Calu3 (cell line): ENCODE results near the gene HEATR5A. TPM values are rescaled to one million over a fixed set of nuclear protein-coding genes. Genes with fewer than 3 reads are reported as not detected.

Experiments
- BruUV-seq: library from RNA; stranded (reverse); fragments of 400-500 nt; replicated peaks from 2 replicates; lab custom pipeline; 2021; lab: Mats Ljungman, UMichigan
- CTCF ChIA-PET: fragments of 300-600 bp; sonication (Branson Sonifier 250); formaldehyde crosslinking; loops from one replicate; lab custom pipeline; 2022; ENCODE audit warnings: antibody characterized with exemption; lab: Charles Lee
- DNase-seq: peaks from one replicate; pipeline ENCODE4 v3.0.0; 2022
- H3K27ac Mint-ChIP-seq: one replicate; pipeline ENCODE4 v1.8.0; 2022; ENCODE audit warnings: mixed read lengths; ENCODE audit not compliant: unreplicated experiment
- H3K27me3 Mint-ChIP-seq: one replicate; pipeline ENCODE4 v1.8.0; 2022; ENCODE audit warnings: mixed read lengths; ENCODE audit not compliant: unreplicated experiment
- H3K36me3 Mint-ChIP-seq: one replicate; pipeline ENCODE4 v1.8.0; 2022; ENCODE audit warnings: mild to moderate bottlenecking, moderate library complexity, mixed read lengths; ENCODE audit not compliant: insufficient read depth, unreplicated experiment
- H3K4me1 Mint-ChIP-seq: one replicate; pipeline ENCODE4 v1.8.0; 2022; ENCODE audit warnings: mild to moderate bottlenecking, low read depth, mixed read lengths; ENCODE audit not compliant: unreplicated experiment
- H3K4me3 Mint-ChIP-seq: one replicate; pipeline ENCODE4 v1.8.0; 2022; ENCODE audit warnings: mild to moderate bottlenecking, low read depth, moderate library complexity, mixed read lengths; ENCODE audit not compliant: unreplicated experiment
- H3K9me3 Mint-ChIP-seq: one replicate; pipeline ENCODE4 v1.8.0; 2022; ENCODE audit warnings: low read depth, mixed read lengths; ENCODE audit not compliant: unreplicated experiment
- CTCF ChIP-seq: fragments of 200-600 bp; IDR thresholded peaks from one replicate; pipeline ENCODE4 v1.8.0; 2022; ENCODE audit warnings: antibody characterized with exemption; ENCODE audit not compliant: unreplicated experiment
- intact Hi-C: fragments of 100-400 bp; cut with micrococcal nuclease; formaldehyde crosslinking; loops from one replicate; pipeline ENCODE4 v1.10.0; 2022; ENCODE audit not compliant: unreplicated experiment
- total RNA-seq: library from RNA; stranded (reverse); gene quantifications from 2 replicates; pipeline ENCODE4 v1.2.3, GENCODE V29; 2022

Gene HEATR5A
- total RNA-seq, 1 experiment from 2014 or later: 28.9 TPM

DNA sequence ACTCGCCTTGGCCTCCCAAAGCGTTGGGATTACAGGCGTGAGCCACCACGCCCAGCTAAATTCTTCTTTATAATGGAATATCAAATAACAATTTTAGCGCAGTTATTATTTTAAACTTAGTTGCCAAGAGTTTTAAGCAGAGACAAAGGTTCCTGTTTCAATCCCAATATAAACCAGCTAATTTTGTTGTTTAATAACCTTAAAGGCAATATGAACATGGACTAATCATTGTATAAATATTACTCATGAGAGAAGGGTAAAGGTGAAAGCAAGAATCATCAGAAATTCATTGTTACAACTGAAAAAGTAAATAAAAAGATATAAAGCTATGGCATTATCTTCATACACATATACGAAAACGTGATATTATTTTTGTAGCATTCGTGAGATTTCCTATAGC is 28.8 kb upstream of the HEATR5A start:
- no peak overlapping the region for H3K4me3 Mint-ChIP-seq
- H3K36me3 Mint-ChIP-seq: peaks cover 4% of the 10 kb centered on the region
- H3K27ac Mint-ChIP-seq: no peak overlapping the region
- CTCF ChIA-PET: interaction anchor here (0.6 to 1.6 kb wide), 3 partner anchors 29 to 89 kb away, joined by 3 to 5 read pairs (median 4); partner anchors contain the start of gene HEATR5A
- DNase-seq: no peak
- H3K4me1 Mint-ChIP-seq: peaks cover 8% of the 10 kb centered on the region
- no TSS peak for BruUV-seq
- no peaks in the 10 kb centered on the region for H3K27me3 Mint-ChIP-seq
- intact Hi-C loops: no loop called here
- TF ChIP-seq CTCF: no peak
- no peaks in the 10 kb centered on the region for H3K9me3 Mint-ChIP-seq

GRCh38 chr14:31445703-31446102 is 25.4 kb upstream of the HEATR5A start:
- no peak overlapping the region for H3K27ac Mint-ChIP-seq
- intact Hi-C loops: no loop called here
- no peaks in the 10 kb centered on the region for H3K36me3 Mint-ChIP-seq
- no peaks in the 10 kb centered on the region for H3K27me3 Mint-ChIP-seq
- peaks cover 8% of the 10 kb centered on the region for H3K4me1 Mint-ChIP-seq
- no peak overlapping the region for H3K4me3 Mint-ChIP-seq
- CTCF ChIA-PET: interaction anchor here (1.1 kb wide), 1 partner anchor 11 kb away, joined by 5 read pairs; the partner anchor contains the start of gene DTD2
- no peaks in the 10 kb centered on the region for H3K9me3 Mint-ChIP-seq
- TF ChIP-seq CTCF: no peak
- no peak for DNase-seq
- no TSS peak for BruUV-seq

DNA sequence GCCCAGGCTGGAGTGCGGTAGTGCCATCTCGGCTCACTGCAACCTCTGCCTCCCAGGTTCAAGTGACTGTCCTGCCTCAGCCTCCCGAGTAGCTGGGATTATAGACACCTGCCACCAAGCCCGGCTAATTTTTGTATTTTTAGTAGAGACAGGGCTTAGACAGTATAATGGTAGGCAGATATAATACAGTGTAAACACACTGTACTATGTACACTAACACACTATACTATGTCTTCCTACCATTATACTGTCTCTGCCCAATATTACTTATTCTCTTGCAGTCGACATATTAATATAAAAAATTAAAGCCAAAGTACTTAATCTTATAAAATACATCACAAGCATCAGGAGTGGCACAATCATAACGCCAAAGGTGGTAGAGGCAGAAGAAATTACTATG is 21.9 kb upstream of the HEATR5A start:
- intact Hi-C loops: no loop called here
- Mint-ChIP-seq H3K9me3 (no peaks in the 10 kb centered on the region), H3K36me3 (no peaks in the 10 kb centered on the region), H3K4me3 (no peak overlapping the region), H3K4me1 (peaks cover 8% of the 10 kb centered on the region), H3K27me3 (no peaks in the 10 kb centered on the region), H3K27ac (no peak overlapping the region)
- CTCF ChIA-PET: no interaction called here
- no TSS peak for BruUV-seq
- no peak for TF ChIP-seq CTCF
- no peak for DNase-seq

GRCh38 chr14:31441273-31442111 is 21.1 kb upstream of the HEATR5A start:
- TF ChIP-seq CTCF: no peak
- no peaks in the 10 kb centered on the region for H3K9me3 Mint-ChIP-seq
- H3K27ac Mint-ChIP-seq: no peak overlapping the region
- no TSS peak for BruUV-seq
- CTCF ChIA-PET: no interaction called here
- H3K4me1 Mint-ChIP-seq: peaks cover 8% of the 10 kb centered on the region
- intact Hi-C loops: no loop called here
- no peak overlapping the region for H3K4me3 Mint-ChIP-seq
- no peaks in the 10 kb centered on the region for H3K27me3 Mint-ChIP-seq
- DNase-seq: no peak
- H3K36me3 Mint-ChIP-seq: no peaks in the 10 kb centered on the region
